Stimulated activated CD4-positive, alpha-beta T cell treated with anti-CD3 and anti-CD28 coated beads, TNF-alpha, amount 100 ng/mL, for 4 hours (primary cell): ENCODE results near the gene KCNH8.

Experiments
- DNase-seq, 3 experiments: peaks; one replicate each; pipeline ENCODE4 v3.0.0-alpha.2; 2020; ENCODE audit warnings: low read depth in 3 of 3

The KCNH8 gene

DNA sequence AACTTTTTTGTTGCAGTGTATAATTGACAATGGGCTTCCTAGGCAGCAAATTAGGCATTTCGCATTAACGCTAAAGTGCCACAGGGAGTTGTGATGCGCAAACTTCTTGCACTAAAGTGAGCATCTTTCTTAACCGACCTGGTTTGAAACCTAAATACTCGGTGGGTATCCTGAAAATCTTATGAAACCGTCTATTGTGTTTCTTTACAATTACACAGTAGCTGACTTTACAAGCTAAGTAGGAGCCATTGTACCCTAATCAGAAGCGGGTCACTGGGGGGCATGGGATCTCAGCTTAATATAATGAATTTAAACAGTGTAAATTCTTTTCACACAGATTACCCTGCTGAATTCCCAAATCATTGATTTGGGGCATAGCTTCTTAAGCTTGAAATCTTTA is 328.0 kb downstream of the KCNH8 start:
- DNase-seq: no peak

DNA sequence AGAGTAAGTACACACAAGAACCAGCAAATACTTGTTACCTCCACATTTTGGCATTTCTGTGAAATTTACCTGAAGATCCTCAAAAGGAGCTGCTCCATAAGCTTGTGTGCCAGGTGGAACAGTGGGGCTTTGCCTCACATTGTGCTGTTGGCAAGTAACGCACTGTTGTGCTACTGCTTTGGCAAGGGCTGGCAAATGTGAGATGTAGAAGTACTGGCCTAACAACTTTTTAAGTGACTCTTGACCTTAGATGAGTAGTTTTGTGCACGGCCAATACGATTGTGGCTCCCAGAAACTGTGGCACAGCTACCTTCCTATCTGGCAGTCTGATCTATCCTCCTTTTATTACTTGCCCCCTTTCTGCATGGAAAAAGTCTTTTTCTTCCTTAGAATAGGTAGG is 337.0 kb downstream of the KCNH8 start:
- no peak for DNase-seq

DNA sequence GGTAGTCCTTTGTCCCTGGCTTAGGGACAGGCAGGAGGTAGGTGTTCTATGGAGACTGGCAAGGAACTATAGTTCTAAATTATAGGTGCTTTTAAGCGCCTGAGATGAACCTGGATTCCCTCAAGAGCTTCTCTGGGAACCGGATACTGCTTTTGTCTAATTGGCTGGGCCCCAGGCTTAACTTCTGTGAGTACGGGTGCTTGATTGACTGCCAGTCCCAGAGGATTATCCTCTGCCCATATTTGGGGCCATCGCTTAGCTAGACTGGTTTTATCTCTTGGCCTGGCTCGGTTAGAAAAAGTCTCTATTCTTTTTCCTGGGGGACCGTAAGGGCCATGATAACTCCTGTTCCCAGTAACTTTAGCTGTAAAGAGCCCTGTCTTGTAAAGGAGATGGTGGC is 339.1 kb downstream of the KCNH8 start:
- no peak for DNase-seq

DNA sequence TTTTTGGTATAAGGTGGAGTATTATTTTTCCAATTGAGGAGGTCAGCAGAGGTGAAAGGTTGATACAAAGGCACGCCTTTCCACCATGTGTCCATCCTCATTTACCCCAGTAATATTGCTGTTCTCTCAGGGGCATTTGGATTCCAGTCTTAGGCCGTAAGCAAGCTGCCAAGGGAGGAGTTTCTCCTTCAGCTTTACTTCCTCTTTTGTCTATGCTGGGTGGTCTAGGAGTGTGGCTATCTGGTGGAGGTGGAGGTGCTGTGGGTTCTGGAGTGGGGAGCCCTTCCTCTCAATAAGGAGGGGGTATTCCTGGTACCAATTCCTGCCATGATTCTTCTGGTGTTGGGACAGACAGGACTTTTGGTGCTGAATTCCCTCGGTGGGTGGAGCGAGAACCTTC is 340.6 kb downstream of the KCNH8 start:
- DNase-seq: no peak

DNA sequence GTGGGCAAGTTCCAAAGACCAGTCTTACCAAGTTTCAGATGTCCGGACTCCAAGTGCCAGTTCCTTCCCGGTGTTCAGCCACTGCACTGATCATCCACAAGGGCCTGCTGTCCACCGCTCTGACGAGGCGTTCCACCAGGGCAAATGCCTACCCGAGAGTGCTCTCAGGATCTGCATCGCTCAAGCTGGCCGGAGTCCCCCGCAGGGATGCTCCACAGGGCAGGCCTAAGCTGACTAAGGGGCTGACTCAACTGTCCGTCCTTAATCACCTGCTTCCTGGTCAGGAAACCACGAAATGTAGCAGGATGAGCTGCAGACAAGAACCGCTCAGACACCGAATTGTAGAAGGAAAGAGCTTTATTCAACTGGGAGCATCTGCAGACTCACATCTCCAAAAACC is 341.6 kb downstream of the KCNH8 start:
- no peak for DNase-seq

DNA sequence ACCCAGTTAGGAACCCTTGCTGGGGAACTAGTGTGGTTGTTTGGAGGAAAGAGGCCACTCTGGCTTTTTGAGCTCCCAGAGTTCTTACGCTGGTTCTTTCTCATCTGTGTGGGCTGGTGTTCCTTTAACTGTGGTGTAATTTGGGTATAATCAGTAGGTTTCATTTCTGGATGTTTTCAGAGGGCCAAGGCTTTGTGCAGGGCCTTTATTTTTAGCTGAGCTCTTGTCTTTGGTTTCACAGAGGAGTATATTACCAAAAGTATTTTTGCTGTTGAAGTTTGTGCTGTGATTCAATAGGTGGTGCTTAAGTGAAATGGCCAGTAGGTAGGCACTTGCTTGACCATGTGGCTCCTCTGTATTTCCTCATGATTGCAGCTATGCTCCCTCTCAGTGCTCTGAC is 357.9 kb downstream of the KCNH8 start:
- DNase-seq: no peak

DNA sequence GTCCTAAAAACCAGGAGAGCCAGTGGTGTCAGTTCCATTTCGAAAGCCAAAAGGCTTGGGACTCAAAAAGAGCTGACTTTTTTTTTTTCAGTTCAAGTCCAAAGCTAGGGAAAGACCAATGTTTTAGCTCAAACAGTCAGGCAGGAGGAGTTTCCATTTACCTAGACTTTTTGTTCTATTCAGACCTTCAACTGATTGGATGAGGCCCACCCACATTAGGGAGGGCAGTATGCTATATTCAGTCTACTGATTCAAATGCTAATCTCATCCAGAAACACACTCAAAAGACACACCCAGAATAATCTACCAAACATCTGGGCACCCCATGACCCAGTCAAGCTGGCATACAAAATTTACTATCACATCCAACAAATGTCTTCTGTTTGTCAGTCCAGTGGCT is 374.0 kb downstream of the KCNH8 start:
- DNase-seq: no peak

DNA sequence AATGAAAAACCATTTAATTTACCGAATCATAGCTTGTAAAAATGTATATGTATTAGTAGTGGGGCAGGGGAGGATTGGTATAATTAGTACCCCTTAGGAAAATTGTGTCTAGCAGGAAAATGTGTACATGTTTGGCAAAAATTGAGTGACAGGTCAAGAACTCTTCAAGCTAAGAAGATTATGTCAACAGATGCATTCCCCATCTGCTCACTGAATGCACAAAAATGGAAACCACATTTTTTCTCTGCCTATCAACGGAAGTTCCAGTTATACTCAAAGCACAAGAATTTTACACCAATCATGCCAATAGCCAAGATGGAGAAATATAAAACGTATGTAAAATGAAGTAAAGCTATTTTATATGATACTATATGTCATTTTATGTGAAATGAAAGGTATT is 377.8 kb downstream of the KCNH8 start:
- no peak for DNase-seq

DNA sequence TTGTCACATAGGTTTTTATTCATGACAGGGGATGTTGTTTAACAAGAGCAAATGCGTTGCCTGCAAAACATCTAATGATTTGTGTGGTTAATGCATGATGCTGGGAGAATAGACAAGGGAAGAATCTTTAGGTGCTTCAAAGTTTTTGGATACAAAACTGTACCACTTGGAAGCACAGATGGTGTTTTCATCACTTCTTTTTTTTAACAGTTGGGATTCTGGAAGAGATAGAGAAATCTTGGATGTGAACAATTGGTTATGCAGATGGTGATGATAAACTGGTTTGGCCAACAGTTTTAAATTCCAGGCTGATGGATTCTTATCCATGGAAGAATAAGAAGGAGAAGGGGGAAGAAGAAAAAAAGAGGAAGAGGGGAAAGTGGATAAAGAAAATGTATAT is 379.4 kb downstream of the KCNH8 start:
- DNase-seq: no peak

DNA sequence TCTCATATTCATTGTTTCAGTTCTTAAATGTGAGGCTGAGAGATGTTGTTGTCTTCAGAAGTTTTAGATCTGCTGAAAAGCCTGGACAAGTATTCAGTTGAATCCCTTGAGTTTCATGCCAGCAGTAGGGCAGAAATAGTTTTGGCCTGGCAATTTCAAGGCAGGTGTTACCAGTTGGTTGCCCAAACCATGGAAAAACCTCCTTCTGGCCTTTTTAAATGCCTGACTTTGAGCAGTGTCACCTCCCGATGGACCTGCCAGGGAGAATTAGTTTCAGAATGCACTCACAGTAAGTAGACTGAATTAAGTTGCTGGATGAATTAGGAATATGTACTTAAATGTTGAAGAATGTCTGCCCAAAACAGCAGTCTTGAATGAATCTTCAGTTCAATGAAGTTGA is 383.1 kb downstream of the KCNH8 start:
- no peak for DNase-seq

DNA sequence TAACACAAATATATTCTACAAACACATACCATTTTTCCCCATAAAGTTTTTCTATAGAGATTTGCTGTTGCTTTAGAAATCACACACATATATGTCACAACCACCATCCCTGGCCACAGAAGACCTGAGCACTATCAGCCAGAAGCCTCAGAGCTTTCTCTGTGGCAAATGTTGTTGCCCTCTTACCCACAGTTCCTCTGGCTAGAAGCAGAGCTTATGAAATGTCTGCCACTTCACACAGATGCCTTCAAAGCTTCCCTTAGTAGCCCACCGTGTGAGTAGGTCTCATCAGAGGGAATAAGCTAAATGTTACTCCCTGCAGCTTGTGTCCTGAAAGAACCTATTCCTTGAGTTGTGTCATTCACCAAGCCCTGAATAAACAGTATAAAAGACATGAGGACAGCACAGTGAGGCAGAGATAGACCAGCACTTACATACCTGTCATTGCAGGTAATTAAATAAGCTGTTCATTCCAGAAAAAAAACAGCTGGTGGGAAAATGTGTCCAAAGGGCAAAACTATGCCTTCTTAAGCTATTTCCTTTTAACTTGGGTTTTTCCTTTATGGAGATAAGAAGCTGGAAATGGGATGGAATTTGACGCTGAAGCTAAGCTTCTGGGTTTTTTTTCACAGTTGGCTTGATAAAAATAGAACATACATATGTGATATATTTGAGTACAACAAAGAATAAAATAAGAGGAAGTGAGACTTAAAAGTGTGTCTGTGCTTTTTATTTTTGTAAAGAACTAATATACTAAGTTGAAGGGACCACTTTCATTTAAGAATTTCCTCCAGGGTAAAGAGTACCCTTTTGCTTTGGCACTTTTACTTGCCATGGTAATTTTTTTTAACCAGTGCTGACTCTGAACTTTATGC is 391.4 kb downstream of the KCNH8 start:
- DNase-seq: no peak

DNA sequence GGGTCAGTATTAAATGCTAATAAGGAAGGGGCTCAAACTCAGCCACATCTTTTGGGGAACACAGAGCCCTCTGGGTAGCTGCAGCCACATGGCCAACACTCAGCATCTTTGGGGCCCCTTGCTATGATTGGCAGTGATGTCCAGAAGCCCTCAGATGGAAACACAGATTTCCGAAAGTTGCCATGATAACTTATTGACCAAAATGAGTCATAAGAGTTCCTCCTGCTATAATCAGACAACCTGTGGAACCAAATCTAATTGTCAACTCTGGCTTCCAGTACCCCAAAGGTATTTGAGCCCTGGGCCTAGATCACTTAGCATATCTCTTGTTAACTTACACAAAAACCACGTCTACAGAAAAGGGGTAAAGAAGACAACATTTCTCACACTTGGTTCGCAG is 392.2 kb downstream of the KCNH8 start:
- DNase-seq: no peak

DNA sequence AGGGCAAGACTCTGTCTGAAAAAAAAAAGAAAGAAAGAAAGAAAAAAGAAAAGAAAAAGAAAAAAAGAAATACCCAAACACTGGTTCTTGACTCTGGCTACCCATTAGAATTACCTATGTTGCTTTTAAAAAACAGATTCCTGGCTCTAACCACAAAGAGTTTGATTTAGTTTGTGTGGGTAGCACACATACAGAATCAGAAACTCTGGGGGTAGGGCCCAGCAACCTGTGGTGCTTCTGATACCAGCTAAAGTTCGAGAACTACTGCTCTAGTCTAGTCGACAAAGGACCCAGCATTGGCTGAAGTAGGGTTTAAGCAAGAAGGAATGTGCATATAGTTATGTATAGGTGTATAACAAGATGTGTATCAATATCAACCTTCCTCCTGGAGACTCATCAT is 393.0 kb downstream of the KCNH8 start:
- DNase-seq: no peak

DNA sequence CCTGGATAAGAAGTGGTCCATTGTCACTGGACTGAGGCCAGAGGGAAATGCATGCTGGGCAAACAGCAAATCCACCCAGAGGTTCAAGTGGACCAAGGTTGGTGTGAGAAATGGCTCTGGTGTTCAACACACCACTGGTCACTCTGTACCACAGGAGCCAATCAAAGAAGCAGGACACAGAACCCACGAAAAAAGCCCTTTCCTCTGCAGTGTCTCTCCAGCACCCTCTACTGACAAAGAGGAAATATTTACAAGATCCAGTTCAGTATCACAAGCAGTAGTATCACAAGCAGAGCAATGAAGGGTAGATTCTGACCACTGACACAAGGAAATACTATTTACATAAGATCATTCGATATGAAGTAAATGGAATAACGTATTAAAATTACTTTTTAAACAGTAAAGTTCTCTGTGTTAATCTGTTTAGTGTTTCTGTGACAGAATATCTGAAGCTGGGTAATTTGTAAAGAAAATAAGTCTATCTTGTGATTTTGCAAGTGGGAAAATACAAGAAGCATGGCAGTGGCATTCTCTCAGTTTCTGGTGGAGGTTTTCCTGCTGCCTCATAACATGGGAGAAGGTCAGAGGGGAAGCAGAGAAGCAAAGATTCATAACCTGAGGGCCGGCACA is 395.0 kb downstream of the KCNH8 start:
- no peak for DNase-seq

DNA sequence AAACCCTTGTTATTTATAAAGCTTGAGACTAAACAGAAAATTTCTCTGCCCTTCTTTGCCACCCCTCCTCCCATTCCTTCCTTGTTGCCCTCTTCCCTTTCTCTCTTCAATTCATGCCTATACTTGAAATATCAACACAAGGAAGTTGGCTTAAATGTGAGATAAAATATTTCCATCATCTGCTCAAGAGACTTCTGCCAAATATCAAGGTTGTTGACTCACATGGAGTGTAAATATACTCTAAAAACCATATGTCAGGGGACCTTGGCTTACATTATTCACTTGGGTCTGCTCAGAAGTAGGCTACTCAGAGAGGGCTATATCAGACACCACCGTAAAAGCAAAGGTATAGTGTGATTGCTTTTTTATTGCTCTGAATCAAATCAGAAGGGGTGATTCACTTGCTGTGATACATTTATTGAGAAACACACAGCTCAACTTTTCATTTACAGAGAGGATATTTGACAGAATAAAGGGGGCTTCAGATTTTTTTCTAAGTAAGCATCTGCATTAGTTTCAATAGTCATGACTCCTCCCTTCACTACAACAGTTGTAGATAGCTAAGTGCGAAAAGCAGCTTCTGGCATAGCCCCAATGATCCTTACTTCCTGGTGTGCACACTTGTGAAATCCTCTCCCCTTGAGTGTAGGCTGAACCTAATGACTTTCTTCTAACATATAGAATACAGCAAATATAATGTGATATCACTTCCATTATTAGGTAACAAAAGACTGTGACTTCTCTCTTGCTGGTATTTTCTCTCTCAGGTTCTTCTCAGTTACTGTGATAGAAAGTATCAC is 399.6 kb downstream of the KCNH8 start:
- DNase-seq: no peak

DNA sequence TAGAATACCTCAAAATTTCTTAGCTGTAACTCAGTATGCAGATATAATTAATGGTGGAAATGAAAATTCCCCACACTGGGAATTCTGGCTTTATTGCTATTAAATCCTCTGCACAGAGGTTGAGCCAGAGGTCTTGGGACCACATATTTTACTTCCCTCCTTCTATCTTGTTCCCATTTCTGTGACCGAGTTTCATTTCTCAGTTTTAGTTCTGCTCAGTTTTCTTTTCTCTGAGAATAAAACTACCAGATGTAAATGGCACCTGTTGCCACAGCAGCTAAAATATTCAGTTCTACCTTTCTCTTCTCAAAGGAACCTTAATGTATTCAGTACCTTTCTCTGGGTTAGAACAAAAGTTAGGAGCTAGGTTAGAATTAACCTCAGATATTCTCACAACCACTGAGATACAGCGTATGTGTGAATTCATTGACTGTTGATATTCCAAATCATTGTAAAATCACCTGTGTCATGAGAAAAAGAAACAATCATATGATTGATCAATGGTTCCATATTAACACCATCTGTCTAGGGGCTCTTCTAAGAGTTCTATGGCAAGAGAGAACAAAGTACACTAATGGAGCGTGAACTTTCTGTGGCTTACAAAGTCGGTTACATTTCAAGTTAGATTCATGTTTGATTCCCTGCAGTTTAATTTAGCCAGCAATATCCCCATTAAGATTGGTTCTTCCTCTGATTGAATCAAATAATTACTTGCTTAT is 411.6 kb downstream of the KCNH8 start:
- no peak for DNase-seq

DNA sequence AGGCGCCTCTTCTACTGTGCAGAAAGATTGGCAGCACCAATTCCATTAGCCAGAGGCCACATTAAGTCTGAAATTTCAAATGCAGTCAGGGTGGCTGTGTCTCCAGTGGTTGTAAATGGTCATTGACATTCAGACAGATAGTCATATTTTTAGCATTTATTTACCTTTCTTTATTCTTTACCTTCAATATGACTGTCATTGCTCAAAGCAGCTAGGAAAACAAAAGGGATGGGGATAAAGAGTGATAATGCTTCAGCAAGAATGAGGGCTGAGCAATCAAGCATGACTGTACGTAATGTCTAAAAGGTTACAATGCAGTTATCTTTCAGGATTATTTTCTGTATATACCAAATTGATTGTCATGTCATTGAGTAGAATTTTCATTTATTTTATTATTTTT is 425.3 kb downstream of the KCNH8 start:
- no peak for DNase-seq

DNA sequence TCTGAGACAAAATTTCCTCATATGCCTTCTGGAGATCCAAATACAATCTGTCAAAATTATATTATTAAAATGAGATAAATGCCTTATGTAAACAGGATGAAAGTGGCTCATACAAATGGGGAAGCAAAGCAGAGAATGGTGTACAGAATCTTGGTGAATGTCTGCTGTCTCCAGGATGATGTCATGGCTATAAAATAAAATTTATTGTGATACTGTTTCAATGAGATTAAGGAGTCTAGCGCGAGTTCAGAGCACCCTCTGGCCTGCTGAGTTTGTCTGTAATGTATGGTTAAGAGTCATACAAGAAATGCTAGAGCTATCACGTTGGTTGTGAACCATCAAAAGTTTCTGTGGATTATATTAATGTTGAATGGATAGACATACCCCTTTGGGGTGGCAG is 426.0 kb downstream of the KCNH8 start:
- no peak for DNase-seq

DNA sequence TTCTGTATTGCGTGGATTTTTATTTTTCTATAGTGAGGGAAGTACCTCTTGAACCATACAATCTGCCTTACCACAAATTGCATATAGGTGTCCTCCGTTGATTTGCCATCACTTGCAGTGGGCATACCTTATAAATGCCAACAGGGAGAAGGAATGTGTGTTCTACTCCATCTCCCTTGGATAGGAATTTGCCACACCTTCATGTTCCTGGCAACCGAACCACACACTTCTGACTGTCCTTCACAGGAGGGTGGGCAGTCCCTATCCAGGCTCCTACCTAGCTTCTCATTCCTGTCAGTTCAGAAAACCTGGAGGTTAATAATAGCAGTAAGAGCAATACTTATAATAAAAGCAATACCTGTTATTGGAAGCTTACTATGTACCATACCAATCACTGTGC is 428.0 kb downstream of the KCNH8 start:
- no peak for DNase-seq
